Liver (tissue), 3 donors: ENCODE results near the gene DHX57.

ENCODE experiments used
- REST ChIP-seq: IDR thresholded peaks from 2 replicates; pipeline ENCODE4 v1.6.1; 2016; ENCODE audit warnings: antibody characterized with exemption, mild to moderate bottlenecking
- SP1 ChIP-seq: IDR thresholded peaks from 2 replicates; pipeline ENCODE4 v1.6.1; 2018; ENCODE audit warnings: antibody characterized with exemption, mild to moderate bottlenecking
- TAF1 ChIP-seq: conservative IDR thresholded peaks from 2 replicates; pipeline ENCODE4 v1.6.1; 2016; ENCODE audit warnings: antibody characterized with exemption, mild to moderate bottlenecking
- YY1 ChIP-seq: IDR thresholded peaks from 2 replicates; pipeline ENCODE4 v1.6.1; 2016; ENCODE audit warnings: antibody characterized with exemption, mild to moderate bottlenecking
- TF ChIP-seq, protein P1 (sequence below): fragments of 150-350 bp; IDR thresholded peaks from 2 replicates; pipeline ENCODE4 v1.5.1; 2017; ENCODE audit warnings: improper control_type of control experiment, low read depth, low read length; ENCODE audit not compliant: missing input control
- donor health status: healthy.
- donor health status: healthy.

GRCh38 chr2:38788306-38788705, 87.4 kb downstream of the DHX57 start:
- TF ChIP-seq TAF1 (no peak), SP1 (no peak), YY1 (no peak), REST (no peak)
- TF ChIP-seq, protein P1, sequence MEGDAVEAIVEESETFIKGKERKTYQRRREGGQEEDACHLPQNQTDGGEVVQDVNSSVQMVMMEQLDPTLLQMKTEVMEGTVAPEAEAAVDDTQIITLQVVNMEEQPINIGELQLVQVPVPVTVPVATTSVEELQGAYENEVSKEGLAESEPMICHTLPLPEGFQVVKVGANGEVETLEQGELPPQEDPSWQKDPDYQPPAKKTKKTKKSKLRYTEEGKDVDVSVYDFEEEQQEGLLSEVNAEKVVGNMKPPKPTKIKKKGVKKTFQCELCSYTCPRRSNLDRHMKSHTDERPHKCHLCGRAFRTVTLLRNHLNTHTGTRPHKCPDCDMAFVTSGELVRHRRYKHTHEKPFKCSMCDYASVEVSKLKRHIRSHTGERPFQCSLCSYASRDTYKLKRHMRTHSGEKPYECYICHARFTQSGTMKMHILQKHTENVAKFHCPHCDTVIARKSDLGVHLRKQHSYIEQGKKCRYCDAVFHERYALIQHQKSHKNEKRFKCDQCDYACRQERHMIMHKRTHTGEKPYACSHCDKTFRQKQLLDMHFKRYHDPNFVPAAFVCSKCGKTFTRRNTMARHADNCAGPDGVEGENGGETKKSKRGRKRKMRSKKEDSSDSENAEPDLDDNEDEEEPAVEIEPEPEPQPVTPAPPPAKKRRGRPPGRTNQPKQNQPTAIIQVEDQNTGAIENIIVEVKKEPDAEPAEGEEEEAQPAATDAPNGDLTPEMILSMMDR, result no peak
